PFSK-1 (cell line): Measurements from ENCODE around the gene ATF5.

Source experiments
- FOXP2 ChIP-seq: optimal IDR thresholded peaks from 2 replicates; pipeline ENCODE3; 2011; ENCODE audit warnings: borderline replicate concordance, control low read depth, inconsistent platforms; ENCODE audit not compliant: insufficient read depth; ENCODE audit errors: extremely low read length, extremely low read depth
- POLR2AphosphoS5 ChIP-seq: IDR thresholded peaks from 2 replicates; pipeline ENCODE4 v1.6.1; 2012; ENCODE audit warnings: low read depth, mild to moderate bottlenecking, control low read depth, low read length, moderate library complexity
- REST ChIP-seq, 2 experiments: IDR thresholded peaks; 2 replicates each; pipeline versions ENCODE4 v1.6.1 to v1.8.0; 2011 to 2012; ENCODE audit warnings: low read depth in 2 of 2, low read length in 2 of 2, control low read depth in 1 of 2, inconsistent platforms in 1 of 2, mild to moderate bottlenecking in 1 of 2, moderate library complexity in 1 of 2; ENCODE audit not compliant: insufficient read depth in 1 of 2
- SIN3A ChIP-seq: IDR thresholded peaks from 2 replicates; pipeline ENCODE4 v1.6.1; 2012; ENCODE audit warnings: mild to moderate bottlenecking, low read length, moderate library complexity, borderline replicate concordance; ENCODE audit not compliant: insufficient read depth
- TAF1 ChIP-seq: IDR thresholded peaks from 2 replicates; pipeline ENCODE4 v1.6.1; 2012; ENCODE audit warnings: low read length, control low read depth, borderline replicate concordance; ENCODE audit not compliant: insufficient read depth

ATF5 gene

GRCh38 chr19:49951806-49952478 lies 22.9 kb downstream of the ATF5 start:
- TF ChIP-seq POLR2AphosphoS5, result no peak
- TF ChIP-seq REST (IDR thresholded peaks at IDR 0.05; ENCODE audit: insufficient read depth in 1 of 2, low read depth in 2 of 2, low read length in 2 of 2), result no peak

GRCh38 chr19:49952479-49952836 lies 23.5 kb downstream of the ATF5 start:
- TF ChIP-seq FOXP2, result no peak
- TF ChIP-seq SIN3A, result no peak
- TF ChIP-seq TAF1, result no peak
- TF ChIP-seq POLR2AphosphoS5, result no peak
- TF ChIP-seq REST (IDR thresholded peaks at IDR 0.05; ENCODE audit: insufficient read depth in 1 of 2, low read depth in 2 of 2, low read length in 2 of 2), result no peak

GRCh38 chr19:49952906-49953305 lies 23.9 kb downstream of the ATF5 start:
- no peak for TF ChIP-seq TAF1
- TF ChIP-seq FOXP2, result no peak
- TF ChIP-seq REST (IDR thresholded peaks at IDR 0.05; ENCODE audit: insufficient read depth in 1 of 2, low read depth in 2 of 2, low read length in 2 of 2), result no peak
- no peak for TF ChIP-seq SIN3A

GRCh38 chr19:49953416-49953815 lies 24.4 kb downstream of the ATF5 start:
- TF ChIP-seq REST (IDR thresholded peaks at IDR 0.05; ENCODE audit: insufficient read depth in 1 of 2, low read depth in 2 of 2, low read length in 2 of 2) (no peak), SIN3A (no peak), FOXP2 (no peak), POLR2AphosphoS5 (no peak), TAF1 (no peak)
